ENCODE results near the gene SLC34A2. TPM values are rescaled to one million over a fixed set of nuclear protein-coding genes. Genes with fewer than 3 reads are reported as not detected.

SLC34A2 gene
- total and polyA plus RNA-seq, 10 of the 15 experiments (the other 5 are each of a cell fraction or from before 2014, with no cell fraction given) = 0.08 to 0.59 TPM; not detected in 8

- H3K9me3 ChIP-seq (replicated peaks; ENCODE audit: control insufficient read depth, insufficient read depth, low read length) = no peaks in the 10 kb centered on the region
- WGBS (ENCODE audit: insufficient coverage, insufficient replicate concordance, low lambda C conversion rate, missing lambda C conversion rate) = 41% methylated on average over 10 of the region's 10 CpGs
Observed at GRCh38 chr4:25637581-25638220, 17.9 kb upstream of the SLC34A2 start.

More at GRCh38 chr4:25637581-25638220, 17.9 kb upstream of the SLC34A2 start:
- H2AFZ ChIP-seq (ENCODE audit: control insufficient read depth, low read depth, low read length) = no peak overlapping the region
- H3K4me2 ChIP-seq (ENCODE audit: control insufficient read depth, insufficient read depth) = no peak overlapping the region
- ChIA-PET SMC1A (ENCODE audit: uncharacterized antibody, unreplicated experiment) (no interaction called here), CTCF (no interaction called here), POLR2A (interaction anchor here (0.6 kb wide), 1 partner anchor 664 kb away, joined by 3 read pairs; no protein-coding TSS in a partner anchor), RAD21 (ENCODE audit: unreplicated experiment) (no interaction called here)
- H3K4me1 ChIP-seq (ENCODE audit: control insufficient read depth, insufficient read depth, low read length) = no peaks in the 10 kb centered on the region
- no peak overlapping the region for H3K9ac ChIP-seq (ENCODE audit: control insufficient read depth, insufficient read depth, low read length)
- no peak for TF ChIP-seq JUNB (IDR thresholded peaks at IDR 0.05)
- no peak for TF ChIP-seq ZNF207 (IDR thresholded peaks at IDR 0.05; ENCODE audit: borderline replicate concordance)
- no peak for TF ChIP-seq ZNF274 (IDR thresholded peaks at IDR 0.05; ENCODE audit: insufficient read depth, insufficient read length)
- TF ChIP-seq RUNX3 (IDR thresholded peaks at IDR 0.05; ENCODE audit: low read length) = no peak
- TF ChIP-seq REST (IDR thresholded peaks at IDR 0.05; ENCODE audit: low read depth, low read length) = no peak
- TF ChIP-seq NRF1 (conservative IDR thresholded peaks at IDR 0.05; ENCODE audit: low read depth, low read length) = no peak
- no peak for TF ChIP-seq IKZF2 (IDR thresholded peaks at IDR 0.05)
- no peak for TF ChIP-seq SUZ12 (IDR thresholded peaks at IDR 0.05; ENCODE audit: unreplicated experiment)
- TF ChIP-seq ATF2 (IDR thresholded peaks at IDR 0.05; ENCODE audit: low read length) = no peak
- no peak for TF ChIP-seq MTA2 (IDR thresholded peaks at IDR 0.05; ENCODE audit: low read depth)
- H3K79me2 ChIP-seq (ENCODE audit: control insufficient read depth, insufficient read depth, low read length) = no peaks in the 10 kb centered on the region
- intact Hi-C loops (cut with micrococcal nuclease; ENCODE audit: unreplicated experiment) = no loop called here
- ATAC-seq (no peak), FAIRE-seq (no peak), DNase-seq (ENCODE audit: low read depth, low spot score) (no peak)
- no peak overlapping the region for H3K4me3 ChIP-seq
- H3K36me3 ChIP-seq (ENCODE audit: control insufficient read depth in 2 of 2, insufficient read depth in 2 of 2, low read length in 1 of 2) = no peaks in the 10 kb centered on the region
- no peaks in the 10 kb centered on the region for H4K20me1 ChIP-seq (ENCODE audit: control insufficient read depth, insufficient read depth)
- in situ Hi-C loops (cut with MboI) = no loop called here
- no peak overlapping the region for H3K27ac ChIP-seq (ENCODE audit: control insufficient read depth, insufficient read depth)
- no TSS peak for BruUV-seq (replicated peaks)
- H3K27me3 ChIP-seq (replicated peaks in 1 of 2; ENCODE audit: control insufficient read depth in 2 of 2, insufficient read depth in 2 of 2, low read length in 1 of 2) = no peaks in the 10 kb centered on the region; a peak in 1 of 4 replicates
